OCI-LY3 (cell line): Measurements from ENCODE around the gene PRPF6.

Source experiments
- H2AFZ ChIP-seq: fragments of 200-600, 300-600 bp; shearing (Covaris generic); 2 replicates; pipeline ENCODE4 v1.6.0; 2014; ENCODE audit warnings: antibody characterized with exemption, low read depth, low read length
- H3K27ac ChIP-seq: fragments of 200-600, 300-600 bp; sonication (generic); 2 replicates; pipeline ENCODE4 v1.5.1; 2014; ENCODE audit warnings: mild to moderate bottlenecking, low read length, moderate library complexity, mixed read lengths
- H3K27me3 ChIP-seq: fragments of 200-600, 300-600 bp; sonication (generic); 2 replicates; pipeline ENCODE4 v1.6.1; 2014; ENCODE audit warnings: low read depth, low read length, mixed read lengths
- H3K36me3 ChIP-seq: fragments of 200-600, 300-600 bp; sonication (generic); replicated peaks from 2 replicates; pipeline ENCODE3; 2014; ENCODE audit warnings: low read depth, low read length, mixed read lengths
- H3K4me1 ChIP-seq: fragments of 300-600, 200-600 bp; sonication (generic); 2 replicates; pipeline ENCODE4 v1.6.1; 2014; ENCODE audit warnings: low read length, mixed read lengths
- H3K4me2 ChIP-seq: fragments of 200-600, 300-600 bp; sonication (generic); 2 replicates; pipeline ENCODE4 v1.6.1; 2014; ENCODE audit warnings: low read length, mixed read lengths
- H3K4me3 ChIP-seq: fragments of 300-600, 200-600 bp; sonication (generic); 2 replicates; pipeline ENCODE4 v1.5.1; 2014; ENCODE audit warnings: antibody characterized with exemption, mild to moderate bottlenecking, low read length, moderate library complexity
- H3K79me2 ChIP-seq: fragments of 300-600, 200-600 bp; shearing (Covaris generic); 2 replicates; pipeline ENCODE4 v1.6.1; 2014; ENCODE audit warnings: mild to moderate bottlenecking, low read length, mixed read lengths
- H3K9ac ChIP-seq: fragments of 300-600, 200-600 bp; shearing (Covaris generic); 2 replicates; pipeline ENCODE4 v1.6.0; 2014; ENCODE audit warnings: mild to moderate bottlenecking, low read length, moderate library complexity
- H3K9me3 ChIP-seq: fragments of 200-600, 300-600 bp; shearing (Covaris generic); 2 replicates; pipeline ENCODE4 v1.6.1; 2014; ENCODE audit warnings: low read length, mixed read lengths; ENCODE audit not compliant: insufficient read depth
- H4K20me1 ChIP-seq: fragments of 200-600, 300-600 bp; sonication (generic); 2 replicates; pipeline ENCODE4 v1.6.1; 2016; ENCODE audit warnings: low read length, mixed read lengths; ENCODE audit not compliant: insufficient read depth
- CTCF ChIP-seq: fragments of 200-600, 300-600 bp; sonication (generic); IDR thresholded peaks from 2 replicates; pipeline ENCODE4 v1.5.1; 2014; ENCODE audit warnings: antibody characterized with exemption, low read length, low read depth
- EZH2phosphoT487 ChIP-seq: fragments of 200-600 bp; shearing (Covaris generic); IDR thresholded peaks from 2 replicates; pipeline ENCODE4 v1.6.1; 2018; ENCODE audit warnings: antibody characterized with exemption, mixed run types, low read depth

PRPF6 gene

GRCh38 chr20:64030371-64031134, 49.6 kb downstream of the PRPF6 start:
- Histone ChIP-seq H3K36me3 (peaks cover 30% of the 10 kb centered on the region), H2AFZ (no peak overlapping the region), H4K20me1 (no peaks in the 10 kb centered on the region), H3K4me2 (no peak overlapping the region), H3K79me2 (no peaks in the 10 kb centered on the region), H3K9me3 (no peaks in the 10 kb centered on the region), H3K4me1 (peaks cover 3% of the 10 kb centered on the region; the same call in 1 of the 2 replicates), H3K9ac (no peak overlapping the region), H3K4me3 (no peak overlapping the region), H3K27me3 (no peaks in the 10 kb centered on the region), H3K27ac (no peak overlapping the region)
- TF ChIP-seq EZH2phosphoT487, result no peak
- TF ChIP-seq CTCF, result no peak

- TF ChIP-seq CTCF, result no peak
- Histone ChIP-seq H4K20me1 (no peaks in the 10 kb centered on the region), H3K36me3 (peaks cover 24% of the 10 kb centered on the region), H3K9ac (no peak overlapping the region), H3K27me3 (no peaks in the 10 kb centered on the region), H2AFZ (no peak overlapping the region), H3K27ac (no peak overlapping the region), H3K4me1 (peaks cover 15% of the 10 kb centered on the region), H3K4me2 (no peak overlapping the region), H3K9me3 (no peaks in the 10 kb centered on the region), H3K4me3 (no peak overlapping the region), H3K79me2 (no peaks in the 10 kb centered on the region)
Measured at GRCh38 chr20:64031822-64032314, 50.9 kb downstream of the PRPF6 start.

DNA sequence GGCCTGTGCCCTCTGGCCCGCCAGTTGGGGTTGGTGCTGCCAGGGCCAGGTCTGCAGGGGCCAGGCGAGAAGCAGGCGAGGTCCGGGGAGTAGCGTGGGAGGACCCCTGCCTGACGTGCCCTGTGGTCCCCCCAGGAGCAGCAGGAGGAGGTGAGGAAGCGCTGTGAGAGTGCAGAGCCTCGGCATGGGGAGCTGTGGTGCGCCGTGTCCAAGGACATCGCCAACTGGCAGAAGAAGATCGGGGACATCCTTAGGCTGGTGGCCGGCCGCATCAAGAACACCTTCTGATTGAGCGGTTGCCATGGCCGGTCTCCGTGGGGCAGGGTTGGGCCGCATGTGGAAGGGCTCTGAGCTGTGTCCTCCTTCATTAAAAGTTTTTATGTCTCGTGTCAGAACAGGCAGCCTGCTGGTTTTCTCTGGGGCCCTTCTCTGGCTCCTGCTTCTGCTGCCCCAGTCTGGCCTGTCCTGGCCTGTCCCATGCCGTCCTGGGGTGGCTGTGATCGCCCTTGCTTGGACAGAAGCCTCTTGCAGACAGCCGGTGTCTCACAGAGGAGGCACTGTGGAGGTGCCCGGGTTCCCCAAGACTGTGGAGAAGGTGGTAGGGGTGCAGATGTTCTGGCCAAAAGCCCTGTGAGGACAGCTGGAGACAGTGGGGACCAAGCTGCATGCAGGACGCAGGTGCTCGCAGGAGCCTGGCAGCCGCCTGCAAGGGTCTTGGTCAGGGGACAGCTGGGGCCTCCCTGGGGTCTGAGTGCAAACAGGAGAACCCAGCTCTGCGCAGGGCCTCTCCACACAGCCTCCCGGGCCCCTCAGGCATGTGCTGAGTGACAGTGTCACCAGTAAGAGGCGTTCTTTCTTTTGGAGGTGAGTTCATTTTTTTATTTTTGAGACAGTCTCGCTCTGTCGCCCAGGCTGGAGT, 52.0 kb downstream of the PRPF6 start:
- Histone ChIP-seq H3K9ac (no peak overlapping the region), H3K27ac (no peak overlapping the region), H3K4me1 (peaks cover 22% of the 10 kb centered on the region), H3K36me3 (peaks cover 14% of the 10 kb centered on the region), H3K9me3 (no peaks in the 10 kb centered on the region), H3K4me2 (no peak overlapping the region), H3K27me3 (no peaks in the 10 kb centered on the region), H2AFZ (no peak overlapping the region), H3K79me2 (no peaks in the 10 kb centered on the region), H3K4me3 (no peak overlapping the region), H4K20me1 (no peaks in the 10 kb centered on the region)
- TF ChIP-seq CTCF, result no peak
- TF ChIP-seq EZH2phosphoT487, result no peak

DNA sequence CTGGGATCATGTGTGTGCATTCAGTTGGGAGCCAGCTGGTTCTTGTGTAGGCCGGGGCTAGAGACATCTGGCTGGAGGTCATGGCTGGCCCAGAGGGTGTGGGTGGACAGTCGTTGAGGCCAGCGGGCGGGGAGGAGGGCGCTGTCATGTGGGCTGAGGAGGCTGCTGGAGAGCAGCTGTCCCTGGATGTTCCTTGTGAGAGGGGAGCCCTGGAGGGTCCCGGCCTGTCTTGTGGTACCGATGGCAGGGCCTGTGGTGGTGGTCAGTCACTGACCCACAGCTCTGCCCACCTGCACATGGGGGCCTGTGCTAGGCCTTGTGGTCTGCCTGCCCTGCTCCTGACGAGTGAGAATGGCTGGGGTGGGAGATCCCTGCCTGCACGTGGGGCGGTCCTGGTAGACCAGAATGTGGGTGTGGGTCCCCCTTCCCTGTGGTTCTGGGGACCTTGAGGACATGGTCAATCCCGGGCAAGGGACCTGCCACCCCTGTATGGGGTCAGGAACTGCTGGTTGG, 53.1 kb downstream of the PRPF6 start:
- H3K79me2 ChIP-seq, result no peaks in the 10 kb centered on the region
- no peak overlapping the region for H3K4me3 ChIP-seq
- H4K20me1 ChIP-seq, result no peaks in the 10 kb centered on the region
- TF ChIP-seq CTCF, result no peak
- no peak for TF ChIP-seq EZH2phosphoT487
- H3K9me3 ChIP-seq, result no peaks in the 10 kb centered on the region
- H3K27me3 ChIP-seq, result no peaks in the 10 kb centered on the region
- H3K36me3 ChIP-seq, result peaks cover 13% of the 10 kb centered on the region
- H3K4me1 ChIP-seq, result peaks cover 26% of the 10 kb centered on the region
- H3K4me2 ChIP-seq, result no peak overlapping the region
- no peak overlapping the region for H3K27ac ChIP-seq
- H3K9ac ChIP-seq, result no peak overlapping the region
- no peak overlapping the region for H2AFZ ChIP-seq
